ENCODE results near the gene SETD1B. TPM values are rescaled to one million over a fixed set of nuclear protein-coding genes. Genes with fewer than 3 reads are reported as not detected.

The SETD1B gene
- total and polyA plus RNA-seq, 2 experiments from 2014 or later = 2.5 to 3.8 TPM

- Histone ChIP-seq H3K4me3 (no peak overlapping the region), H4K20me1 (ENCODE audit: insufficient read depth, poor library complexity, severe bottlenecking) (no peaks in the 10 kb centered on the region), H3K36me3 (replicated peaks; ENCODE audit: insufficient read depth, low read depth) (peaks cover 4% of the 10 kb centered on the region), H2AFZ (no peak overlapping the region), H3K27ac (no peak overlapping the region), H3K4me2 (no peak overlapping the region), H3K4me1 (ENCODE audit: insufficient read depth) (no peaks in the 10 kb centered on the region), H3K9me2 (replicated peaks; ENCODE audit: insufficient read depth) (no peaks in the 10 kb centered on the region), H3K79me2 (no peaks in the 10 kb centered on the region), H3K27me3 (no peaks in the 10 kb centered on the region), H3K9me3 (ENCODE audit: low read depth) (no peaks in the 10 kb centered on the region)
- 96% methylated on average over 18 of the region's 39 CpGs for WGBS (ENCODE audit: low lambda C conversion rate, missing lambda C conversion rate)
- no peak for DNase-seq (ENCODE audit: low spot score)
- TF ChIP-seq EZH2 (IDR thresholded peaks at IDR 0.05; ENCODE audit: borderline replicate concordance) = no peak
- no peak for TF ChIP-seq EZH2phosphoT487 (IDR thresholded peaks at IDR 0.05; ENCODE audit: low read depth, severe bottlenecking, unreplicated experiment)
- TF ChIP-seq, protein P1, sequence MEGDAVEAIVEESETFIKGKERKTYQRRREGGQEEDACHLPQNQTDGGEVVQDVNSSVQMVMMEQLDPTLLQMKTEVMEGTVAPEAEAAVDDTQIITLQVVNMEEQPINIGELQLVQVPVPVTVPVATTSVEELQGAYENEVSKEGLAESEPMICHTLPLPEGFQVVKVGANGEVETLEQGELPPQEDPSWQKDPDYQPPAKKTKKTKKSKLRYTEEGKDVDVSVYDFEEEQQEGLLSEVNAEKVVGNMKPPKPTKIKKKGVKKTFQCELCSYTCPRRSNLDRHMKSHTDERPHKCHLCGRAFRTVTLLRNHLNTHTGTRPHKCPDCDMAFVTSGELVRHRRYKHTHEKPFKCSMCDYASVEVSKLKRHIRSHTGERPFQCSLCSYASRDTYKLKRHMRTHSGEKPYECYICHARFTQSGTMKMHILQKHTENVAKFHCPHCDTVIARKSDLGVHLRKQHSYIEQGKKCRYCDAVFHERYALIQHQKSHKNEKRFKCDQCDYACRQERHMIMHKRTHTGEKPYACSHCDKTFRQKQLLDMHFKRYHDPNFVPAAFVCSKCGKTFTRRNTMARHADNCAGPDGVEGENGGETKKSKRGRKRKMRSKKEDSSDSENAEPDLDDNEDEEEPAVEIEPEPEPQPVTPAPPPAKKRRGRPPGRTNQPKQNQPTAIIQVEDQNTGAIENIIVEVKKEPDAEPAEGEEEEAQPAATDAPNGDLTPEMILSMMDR (IDR thresholded peaks at IDR 0.05; ENCODE audit: poor library complexity) = no peak
Observed at GRCh38 chr12:121822393-121823100, 18.7 kb downstream of the SETD1B start.

GRCh38 chr12:121823101-121823726 lies 19.4 kb downstream of the SETD1B start:
- H3K36me3 ChIP-seq (replicated peaks; ENCODE audit: insufficient read depth, low read depth) = no peaks in the 10 kb centered on the region
- no peak for DNase-seq (ENCODE audit: low spot score)

DNA sequence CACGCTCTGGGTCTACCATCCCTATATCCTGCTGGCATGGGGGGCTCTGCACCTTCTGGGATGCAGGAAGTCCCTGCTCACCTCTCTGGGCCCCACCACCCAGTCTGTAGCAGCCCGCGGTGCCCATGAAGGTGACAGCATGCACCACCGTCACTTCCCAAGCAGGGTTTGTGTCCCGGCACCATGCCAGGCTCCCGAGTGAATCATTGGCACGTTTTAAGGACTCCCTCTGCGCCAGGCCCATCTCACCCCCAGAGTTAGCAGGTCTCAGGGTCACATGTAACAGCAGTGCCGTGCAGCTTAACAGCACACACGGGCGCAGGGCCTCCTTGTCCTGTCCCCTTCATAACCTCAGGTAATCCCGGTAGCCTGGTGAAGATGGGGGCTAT lies 19.9 kb downstream of the SETD1B start:
- Histone ChIP-seq H3K9me2 (replicated peaks; ENCODE audit: insufficient read depth) (no peaks in the 10 kb centered on the region), H3K4me1 (ENCODE audit: insufficient read depth) (no peaks in the 10 kb centered on the region), H4K20me1 (ENCODE audit: insufficient read depth, poor library complexity, severe bottlenecking) (no peaks in the 10 kb centered on the region), H2AFZ (no peak overlapping the region), H3K9me3 (ENCODE audit: low read depth) (no peaks in the 10 kb centered on the region), H3K27me3 (no peaks in the 10 kb centered on the region), H3K36me3 (replicated peaks; ENCODE audit: insufficient read depth, low read depth) (no peaks in the 10 kb centered on the region), H3K4me3 (no peak overlapping the region), H3K4me2 (no peak overlapping the region), H3K27ac (no peak overlapping the region), H3K79me2 (no peaks in the 10 kb centered on the region)
- TF ChIP-seq, protein P1 (IDR thresholded peaks at IDR 0.05; ENCODE audit: poor library complexity) = no peak
- TF ChIP-seq EZH2phosphoT487 (IDR thresholded peaks at IDR 0.05; ENCODE audit: low read depth, severe bottlenecking, unreplicated experiment) = no peak
- no peak for TF ChIP-seq EZH2 (IDR thresholded peaks at IDR 0.05; ENCODE audit: borderline replicate concordance)
- WGBS (ENCODE audit: low lambda C conversion rate, missing lambda C conversion rate) = 87% methylated on average over 12 of the region's 12 CpGs
- DNase-seq (ENCODE audit: low spot score) = no peak

More at GRCh38 chr12:121823101-121823726, 19.4 kb downstream of the SETD1B start:
- Histone ChIP-seq H2AFZ (no peak overlapping the region), H3K9me2 (replicated peaks; ENCODE audit: insufficient read depth) (no peaks in the 10 kb centered on the region), H3K27me3 (no peaks in the 10 kb centered on the region), H3K4me1 (ENCODE audit: insufficient read depth) (no peaks in the 10 kb centered on the region), H3K4me2 (no peak overlapping the region), H3K9me3 (ENCODE audit: low read depth) (no peaks in the 10 kb centered on the region), H3K27ac (no peak overlapping the region), H4K20me1 (ENCODE audit: insufficient read depth, poor library complexity, severe bottlenecking) (no peaks in the 10 kb centered on the region), H3K79me2 (no peaks in the 10 kb centered on the region), H3K4me3 (no peak overlapping the region)
- 95% methylated on average over 23 of the region's 36 CpGs for WGBS (ENCODE audit: low lambda C conversion rate, missing lambda C conversion rate)
- TF ChIP-seq, protein P1 (IDR thresholded peaks at IDR 0.05; ENCODE audit: poor library complexity) = peak; percentile 16
- no peak for TF ChIP-seq EZH2phosphoT487 (IDR thresholded peaks at IDR 0.05; ENCODE audit: low read depth, severe bottlenecking, unreplicated experiment)
- no peak for TF ChIP-seq EZH2 (IDR thresholded peaks at IDR 0.05; ENCODE audit: borderline replicate concordance)
